Cortex of kidney (tissue), 1 donor: Measurements from ENCODE around the gene PROZ.

Source experiments
- DNase-seq: peaks from one replicate; lab custom pipeline; 2025; lab: John Stamatoyannopoulos, UW

PROZ gene

GRCh38 chr13:113178896-113179167, 20.4 kb downstream of the PROZ start:
- DNase-seq: no peak

GRCh38 chr13:113179374-113180230, 21.2 kb downstream of the PROZ start:
- no peak for DNase-seq

- DNase-seq: no peak
Measured at GRCh38 chr13:113182046-113182445, 23.6 kb downstream of the PROZ start.

GRCh38 chr13:113183450-113184129, 25.1 kb downstream of the PROZ start:
- no peak for DNase-seq

GRCh38 chr13:113184568-113185440, 26.4 kb downstream of the PROZ start:
- no peak for DNase-seq

GRCh38 chr13:113186061-113186900, 27.8 kb downstream of the PROZ start:
- DNase-seq: no peak

GRCh38 chr13:113187263-113187669, 28.8 kb downstream of the PROZ start:
- DNase-seq: no peak

GRCh38 chr13:113187883-113188665, 29.6 kb downstream of the PROZ start:
- no peak for DNase-seq

GRCh38 chr13:113190181-113190580, 31.7 kb downstream of the PROZ start:
- DNase-seq: no peak

- DNase-seq: no peak
Measured at GRCh38 chr13:113192279-113192678, 33.8 kb downstream of the PROZ start.

GRCh38 chr13:113192902-113193301, 34.5 kb downstream of the PROZ start:
- DNase-seq: no peak

- no peak for DNase-seq
Measured at GRCh38 chr13:113195360-113195759, 36.9 kb downstream of the PROZ start.

GRCh38 chr13:113196970-113197737, 38.7 kb downstream of the PROZ start:
- no peak for DNase-seq

GRCh38 chr13:113201815-113202214, 43.4 kb downstream of the PROZ start:
- DNase-seq: no peak

- DNase-seq: no peak
Measured at GRCh38 chr13:113202912-113203311, 44.5 kb downstream of the PROZ start.

GRCh38 chr13:113203507-113204377, 45.3 kb downstream of the PROZ start:
- no peak for DNase-seq

GRCh38 chr13:113204378-113204734, 45.9 kb downstream of the PROZ start:
- no peak for DNase-seq

GRCh38 chr13:113205428-113205931, 47.0 kb downstream of the PROZ start:
- no peak for DNase-seq

- DNase-seq: no peak
Measured at GRCh38 chr13:113207460-113207859, 49.0 kb downstream of the PROZ start.
